Liver (tissue), 9 donors: ENCODE measurements around the gene GLS. TPM values are rescaled to one million over a fixed set of nuclear protein-coding genes. Genes with fewer than 3 reads are reported as not detected.

Source experiments
- DNase-seq: peaks from one replicate; pipeline ENCODE4 v3.0.0-alpha.2; 2017; ENCODE audit warnings: low spot score
- H3K27ac ChIP-seq, 2 donors: one replicate each; pipeline ENCODE4 v1.7.0; 2013; ENCODE audit warnings: inconsistent platforms in 2 of 2, low read length in 2 of 2, control low read depth in 1 of 2, low read depth in 1 of 2, mild to moderate bottlenecking in 1 of 2
- H3K27me3 ChIP-seq, 4 donors: one replicate each; pipeline versions ENCODE4 v1.6.1 to v1.7.0; 2013; ENCODE audit warnings: low read length in 3 of 4, inconsistent platforms in 1 of 4, mild to moderate bottlenecking in 1 of 4, moderate library complexity in 1 of 4; ENCODE audit not compliant: control insufficient read depth in 4 of 4, insufficient read depth in 4 of 4
- H3K36me3 ChIP-seq, 4 donors: one replicate each; pipeline versions ENCODE4 v1.6.1 to v1.7.0; 2013; ENCODE audit warnings: low read length in 3 of 4, mild to moderate bottlenecking in 3 of 4, low read depth in 1 of 4, moderate library complexity in 1 of 4; ENCODE audit not compliant: control insufficient read depth in 4 of 4, insufficient read depth in 3 of 4
- H3K4me1 ChIP-seq, 4 donors: one replicate each; pipeline versions ENCODE4 v1.6.1 to v1.7.0; 2013; ENCODE audit warnings: low read length in 3 of 4, mild to moderate bottlenecking in 3 of 4, moderate library complexity in 1 of 4; ENCODE audit not compliant: control insufficient read depth in 4 of 4, insufficient read depth in 4 of 4
- H3K4me3 ChIP-seq, 3 donors: one replicate each; pipeline versions ENCODE4 v1.6.1 to v1.7.0; 2013; ENCODE audit warnings: low read length in 3 of 3, control low read depth in 1 of 3, low read depth in 1 of 3, mild to moderate bottlenecking in 1 of 3
- H3K9ac ChIP-seq, 2 donors: one replicate each; pipeline ENCODE4 v1.7.0; 2013; ENCODE audit warnings: low read length in 2 of 2, mild to moderate bottlenecking in 2 of 2, moderate library complexity in 2 of 2, control low read depth in 1 of 2, low read depth in 1 of 2
- H3K9me3 ChIP-seq, 4 donors: one replicate each; pipeline versions ENCODE4 v1.6.1 to v1.7.0; 2013; ENCODE audit warnings: low read length in 3 of 4; ENCODE audit not compliant: control insufficient read depth in 4 of 4
- ATF3 ChIP-seq: IDR thresholded peaks from 2 replicates; pipeline ENCODE4 v1.6.1; 2016; ENCODE audit warnings: antibody characterized with exemption
- CTCF ChIP-seq: fragments of 150-350 bp; IDR thresholded peaks from 2 replicates; pipeline ENCODE4 v1.5.1; 2017; ENCODE audit warnings: improper control_type of control experiment, low read depth, low read length; ENCODE audit not compliant: missing input control
- EGR1 ChIP-seq, 2 donors: IDR thresholded peaks; 2 replicates each; pipeline ENCODE4 v1.6.1; 2016 to 2018; ENCODE audit warnings: antibody characterized with exemption in 2 of 2, low read depth in 2 of 2
- FOXA1 ChIP-seq: IDR thresholded peaks from 2 replicates; pipeline ENCODE4 v1.6.1; 2016; ENCODE audit warnings: antibody characterized with exemption
- FOXA2 ChIP-seq: IDR thresholded peaks from 2 replicates; pipeline ENCODE4 v1.6.1; 2016; ENCODE audit warnings: antibody characterized with exemption
- HNF4A ChIP-seq, 2 donors: conservative IDR thresholded peaks; 2 replicates each; pipeline ENCODE4 v1.6.1; 2016; ENCODE audit warnings: antibody characterized with exemption in 2 of 2, mild to moderate bottlenecking in 2 of 2
- HNF4G ChIP-seq: IDR thresholded peaks from 2 replicates; pipeline ENCODE4 v1.6.1; 2016; ENCODE audit warnings: antibody characterized with exemption
- JUND ChIP-seq, 2 donors: IDR thresholded peaks; 2 replicates each; pipeline ENCODE4 v1.6.1; 2016; ENCODE audit warnings: antibody characterized with exemption in 2 of 2
- MAX ChIP-seq: IDR thresholded peaks from 2 replicates; pipeline ENCODE4 v1.6.1; 2016; ENCODE audit warnings: antibody characterized with exemption
- NR2F2 ChIP-seq: IDR thresholded peaks from 2 replicates; pipeline ENCODE4 v1.6.1; 2016; ENCODE audit warnings: antibody characterized with exemption
- RAD21 ChIP-seq, 2 donors: IDR thresholded peaks; 2 replicates each; pipeline ENCODE4 v1.6.1; 2016; ENCODE audit warnings: antibody characterized with exemption in 2 of 2, mild to moderate bottlenecking in 2 of 2
- REST ChIP-seq: IDR thresholded peaks from 2 replicates; pipeline ENCODE4 v1.6.1; 2016; ENCODE audit warnings: antibody characterized with exemption, mild to moderate bottlenecking
- RXRA ChIP-seq, 2 donors: IDR thresholded peaks; 2 replicates each; pipeline ENCODE4 v1.6.1; 2017 to 2018; ENCODE audit warnings: antibody characterized with exemption in 2 of 2, mild to moderate bottlenecking in 1 of 2
- SP1 ChIP-seq: IDR thresholded peaks from 2 replicates; pipeline ENCODE4 v1.6.1; 2018; ENCODE audit warnings: antibody characterized with exemption, mild to moderate bottlenecking
- TAF1 ChIP-seq: conservative IDR thresholded peaks from 2 replicates; pipeline ENCODE4 v1.6.1; 2016; ENCODE audit warnings: antibody characterized with exemption, mild to moderate bottlenecking
- ZBTB33 ChIP-seq: IDR thresholded peaks from 2 replicates; pipeline ENCODE4 v1.6.1; 2016; ENCODE audit warnings: antibody characterized with exemption
- WGBS: extraction: QIAGEN DNeasy Blood & Tissue Kit; methylation state at CpG from one replicate; pipeline ENCODE4 v1.1.7; 2013; 5-methylcytosine and 5-hydroxymethylcytosine counted together
- polyA plus RNA-seq, 2 donors: library from polyadenylated mRNA; stranded (reverse) in 1 of 2; unstranded in 1 of 2; fragments of 200-250 nt in 1 of 2; fragments of >200 nt in 1 of 2; fragmentation: Nextera tagmentation in 1 of 2; extraction: Ambion mirVana in 1 of 2; gene quantifications; one replicate each; pipeline versions ENCODE4 v1.2.1 to v1.2.3, GENCODE V29; 2013 to 2015
- total RNA-seq, 2 donors: library from RNA; depleted of rRNA; stranded (reverse); fragments of >200 nt; gene quantifications; one replicate each; pipeline ENCODE4 v1.2.3, GENCODE V29; 2014
- donor health status: healthy.
- donor health status: healthy.
- donor health status: healthy.
- donor health status: healthy.
- donor health status: healthy.

GLS gene
- total and polyA plus RNA-seq, 4 donors = 4.3 to 38.6 (median 16.5) TPM

- Histone ChIP-seq H3K27me3 (no peaks in the 10 kb centered on the region), H3K36me3 (no peaks in the 10 kb centered on the region), H3K4me1 (no peaks in the 10 kb centered on the region), H3K4me3 (no peak overlapping the region), H3K27ac (no peak overlapping the region), H3K9ac (no peak overlapping the region), H3K9me3 (no peaks in the 10 kb centered on the region)
- no peak for DNase-seq
- no peak for TF ChIP-seq MAX
- TF ChIP-seq NR2F2 = no peak
- no peak for TF ChIP-seq FOXA2
- no peak for TF ChIP-seq RXRA (IDR thresholded peaks at IDR 0.05)
- no peak for TF ChIP-seq FOXA1
- no peak for TF ChIP-seq HNF4G
- TF ChIP-seq EGR1 (IDR thresholded peaks at IDR 0.05; ENCODE audit: low read depth in 2 of 2) = no peak
- TF ChIP-seq SP1 = no peak
- no peak for TF ChIP-seq TAF1
These were observed 16.2 kb upstream of the GLS start for GRCh38 chr2:190864375-190864774.

GRCh38 chr2:190867212-190867611 lies 13.4 kb upstream of the GLS start:
- DNase-seq = no peak
- Histone ChIP-seq H3K27ac (no peak overlapping the region), H3K4me1 (no peaks in the 10 kb centered on the region), H3K9me3 (no peaks in the 10 kb centered on the region), H3K9ac (no peak overlapping the region), H3K27me3 (no peaks in the 10 kb centered on the region), H3K36me3 (no peaks in the 10 kb centered on the region), H3K4me3 (no peak overlapping the region)
- 78% methylated on average over 2 of the region's 2 CpGs for WGBS
- TF ChIP-seq HNF4A (conservative IDR thresholded peaks at IDR 0.05) (no peak), RAD21 (IDR thresholded peaks at IDR 0.05) (no peak), FOXA2 (no peak), ATF3 (no peak), MAX (no peak), REST (no peak), TAF1 (no peak), HNF4G (no peak), CTCF (no peak), JUND (IDR thresholded peaks at IDR 0.05) (no peak), SP1 (no peak), NR2F2 (no peak), ZBTB33 (no peak), FOXA1 (no peak)
